ENCODE data around the gene MCF2L2.

Gene MCF2L2

DNA sequence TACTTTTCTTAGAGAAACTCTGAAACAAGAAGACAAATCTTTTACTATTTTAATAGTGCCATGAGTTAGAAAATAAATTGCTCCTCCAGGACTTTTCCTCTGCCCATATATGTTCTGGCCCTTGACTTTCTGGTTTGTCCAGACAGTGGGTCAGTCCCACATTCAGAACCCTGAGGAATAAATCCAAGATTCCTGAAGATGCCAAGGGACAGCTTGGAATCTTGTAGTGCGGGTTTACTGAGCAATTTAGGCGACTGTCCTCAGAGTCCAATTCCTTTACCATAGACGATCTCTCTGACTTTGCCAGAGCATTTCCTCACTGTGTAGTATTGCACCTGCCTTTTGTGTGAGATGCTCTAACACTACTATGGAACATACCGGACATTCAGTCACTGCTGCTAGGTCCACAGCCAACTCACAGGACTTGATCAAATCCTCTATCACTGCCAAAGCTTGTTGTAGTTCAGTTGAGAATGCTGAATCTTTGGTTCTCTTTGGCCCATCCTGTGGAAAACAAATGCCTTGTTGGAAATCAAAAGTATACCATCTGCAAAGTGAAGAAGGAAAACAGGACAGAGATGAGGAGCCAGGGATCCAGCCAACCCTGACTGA lies 212.7 kb downstream of the MCF2L2 start:
- no peak overlapping the region for H3K4me3 ChIP-seq (replicated peaks; ENCODE audit: low read depth, low read length)
- TF ChIP-seq, protein P1, sequence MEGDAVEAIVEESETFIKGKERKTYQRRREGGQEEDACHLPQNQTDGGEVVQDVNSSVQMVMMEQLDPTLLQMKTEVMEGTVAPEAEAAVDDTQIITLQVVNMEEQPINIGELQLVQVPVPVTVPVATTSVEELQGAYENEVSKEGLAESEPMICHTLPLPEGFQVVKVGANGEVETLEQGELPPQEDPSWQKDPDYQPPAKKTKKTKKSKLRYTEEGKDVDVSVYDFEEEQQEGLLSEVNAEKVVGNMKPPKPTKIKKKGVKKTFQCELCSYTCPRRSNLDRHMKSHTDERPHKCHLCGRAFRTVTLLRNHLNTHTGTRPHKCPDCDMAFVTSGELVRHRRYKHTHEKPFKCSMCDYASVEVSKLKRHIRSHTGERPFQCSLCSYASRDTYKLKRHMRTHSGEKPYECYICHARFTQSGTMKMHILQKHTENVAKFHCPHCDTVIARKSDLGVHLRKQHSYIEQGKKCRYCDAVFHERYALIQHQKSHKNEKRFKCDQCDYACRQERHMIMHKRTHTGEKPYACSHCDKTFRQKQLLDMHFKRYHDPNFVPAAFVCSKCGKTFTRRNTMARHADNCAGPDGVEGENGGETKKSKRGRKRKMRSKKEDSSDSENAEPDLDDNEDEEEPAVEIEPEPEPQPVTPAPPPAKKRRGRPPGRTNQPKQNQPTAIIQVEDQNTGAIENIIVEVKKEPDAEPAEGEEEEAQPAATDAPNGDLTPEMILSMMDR (IDR thresholded peaks at IDR 0.05; ENCODE audit: low read length, missing control alignments), result no peak
- no peak for DNase-seq (ENCODE audit: low read depth)

DNA sequence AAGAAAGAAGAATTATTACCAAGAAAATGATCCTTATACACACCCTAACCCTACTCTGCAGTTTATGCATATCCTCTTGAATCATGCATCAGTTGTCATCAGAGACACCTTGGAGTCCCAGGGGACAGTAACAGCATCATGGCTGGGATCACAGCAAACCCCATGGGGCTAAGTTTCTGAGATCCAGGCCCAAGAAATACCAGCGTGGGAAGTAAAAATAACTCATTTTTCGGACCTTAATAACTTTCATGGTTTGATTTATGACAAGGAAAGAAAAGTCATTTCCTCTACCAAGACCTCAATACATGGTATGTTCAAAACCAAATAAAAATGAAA lies 214.2 kb downstream of the MCF2L2 start:
- TF ChIP-seq, protein P1 (IDR thresholded peaks at IDR 0.05; ENCODE audit: low read length, missing control alignments), result no peak
- DNase-seq (ENCODE audit: low read depth), result no peak

DNA sequence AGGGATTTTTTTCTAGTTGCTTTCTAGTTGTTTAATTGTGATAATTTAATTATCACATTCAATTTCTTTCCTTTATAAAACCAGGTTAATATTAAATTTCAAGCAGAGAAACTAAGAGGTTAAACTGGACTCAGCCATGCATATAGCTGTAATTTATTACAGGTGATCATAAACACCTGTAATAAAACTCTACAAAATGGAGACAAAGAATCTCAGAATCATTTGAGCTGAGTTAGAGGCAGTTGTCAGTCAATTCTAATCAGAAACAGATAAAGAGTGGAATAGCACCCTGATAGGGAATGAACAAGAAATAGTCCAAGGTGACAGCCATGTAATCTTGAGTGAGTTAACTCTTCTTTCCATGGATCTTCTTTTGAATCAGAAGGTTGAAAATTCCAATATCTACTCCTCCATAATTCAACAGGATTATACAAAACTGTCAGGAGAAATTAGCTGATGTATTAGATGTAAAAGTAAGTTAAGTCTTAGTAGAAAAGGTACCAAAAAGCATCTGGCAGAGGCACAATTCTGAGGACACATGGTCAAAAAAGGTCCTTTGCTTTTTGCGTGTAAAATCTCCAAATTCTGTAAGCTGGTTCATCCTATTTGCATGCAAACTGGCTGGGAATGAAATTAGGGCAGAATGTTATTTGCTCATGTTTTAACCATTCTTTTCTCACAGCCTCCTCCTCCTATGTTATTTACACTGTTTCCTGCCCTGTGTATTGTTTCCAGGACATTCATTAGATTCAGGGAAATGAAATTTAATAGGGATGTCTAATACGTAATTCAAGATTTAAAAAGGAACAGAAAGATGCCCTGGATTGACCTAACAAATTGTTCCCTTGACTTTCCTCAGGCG lies 214.8 kb downstream of the MCF2L2 start:
- TF ChIP-seq, protein P1 (IDR thresholded peaks at IDR 0.05; ENCODE audit: low read length, missing control alignments), result no peak
- H3K4me3 ChIP-seq (replicated peaks; ENCODE audit: low read depth, low read length), result no peak overlapping the region
- DNase-seq (ENCODE audit: low read depth), result no peak

More for the DNA sequence above, 214.2 kb downstream of the MCF2L2 start:
- H3K4me3 ChIP-seq (replicated peaks; ENCODE audit: low read depth, low read length), result no peak overlapping the region

DNA sequence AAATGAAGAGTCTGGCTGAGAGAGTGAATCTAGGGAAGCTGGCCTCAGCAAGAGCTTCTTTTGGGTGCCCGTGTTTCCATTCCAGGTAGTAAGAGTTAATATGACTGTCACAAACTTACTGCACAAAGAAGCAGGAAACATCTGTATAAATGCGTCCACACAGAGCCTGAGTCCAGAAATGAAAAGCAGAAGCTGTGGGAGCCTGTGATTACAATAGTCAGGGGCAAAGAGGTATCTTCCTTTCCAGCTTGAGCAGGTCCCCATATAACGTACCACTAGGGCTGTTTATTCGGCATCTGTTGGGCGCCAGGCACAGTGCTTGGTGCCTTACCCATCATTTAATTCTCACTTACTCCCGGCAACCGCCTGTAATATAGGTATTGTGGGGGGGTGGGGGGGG lies 215.9 kb downstream of the MCF2L2 start:
- TF ChIP-seq, protein P1 (IDR thresholded peaks at IDR 0.05; ENCODE audit: low read length, missing control alignments), result no peak
- no peak overlapping the region for H3K4me3 ChIP-seq (replicated peaks; ENCODE audit: low read depth, low read length)
- no peak for DNase-seq (ENCODE audit: low read depth)

DNA sequence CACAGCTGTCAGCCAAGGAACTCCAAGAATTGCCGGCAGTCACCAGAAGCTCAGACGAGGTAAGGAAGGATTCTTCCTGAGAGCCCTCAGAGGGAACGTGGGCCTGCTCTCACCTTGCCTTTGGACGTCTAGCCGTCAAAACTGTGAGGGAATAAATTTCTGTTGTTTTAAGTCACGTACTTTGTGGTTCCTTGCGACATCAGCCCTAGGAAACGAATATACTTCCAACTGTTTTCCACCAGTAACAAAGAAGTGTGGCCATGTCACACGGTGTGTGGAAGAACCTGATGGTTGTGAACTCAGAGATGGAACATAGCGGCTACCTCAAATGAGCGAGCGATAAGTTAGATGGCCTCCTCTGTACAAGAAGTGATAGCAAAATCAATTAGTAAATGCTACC lies 216.3 kb downstream of the MCF2L2 start:
- no peak for DNase-seq (ENCODE audit: low read depth)
- no peak overlapping the region for H3K4me3 ChIP-seq (replicated peaks; ENCODE audit: low read depth, low read length)
- TF ChIP-seq, protein P1 (IDR thresholded peaks at IDR 0.05; ENCODE audit: low read length, missing control alignments), result no peak

DNA sequence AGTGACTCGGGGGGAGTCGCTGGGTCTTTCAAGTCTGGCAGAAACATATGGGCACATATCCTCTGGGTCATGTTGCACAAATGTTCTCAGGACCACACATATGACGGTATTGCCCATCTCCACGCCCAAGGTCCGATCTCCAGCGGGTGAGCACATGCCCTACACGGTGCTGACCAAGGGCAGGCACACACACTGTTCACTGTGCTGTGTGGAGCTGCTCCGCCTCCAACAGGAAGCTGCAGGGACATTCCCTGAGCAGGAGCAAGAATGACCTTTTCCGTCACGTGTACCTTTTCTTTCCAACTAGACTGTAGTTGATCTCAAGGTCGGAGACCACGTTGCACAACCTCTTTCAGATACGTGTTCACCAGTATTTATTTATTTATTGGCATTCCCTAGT lies 217.1 kb downstream of the MCF2L2 start:
- no peak overlapping the region for H3K4me3 ChIP-seq (replicated peaks; ENCODE audit: low read depth, low read length)
- DNase-seq (ENCODE audit: low read depth), result no peak
- TF ChIP-seq, protein P1 (IDR thresholded peaks at IDR 0.05; ENCODE audit: low read length, missing control alignments), result no peak
